Testis (tissue), 3 donors: ENCODE measurements around the gene BRPF1. TPM values are rescaled to one million over a fixed set of nuclear protein-coding genes. Genes with fewer than 3 reads are reported as not detected.
"Not testable (repeated sequence)": the region's sequence is repeated elsewhere in the genome, so short reads cannot be mapped to it uniquely, and the experiment has no call there.

Source experiments
- DNase-seq: peaks from one replicate; pipeline ENCODE4 v3.0.0-alpha.2; 2019
- H3K27ac ChIP-seq, 2 donors: fragments of 200-600 bp; sonication (generic); one replicate each; pipeline ENCODE4 v1.5.1; 2019
- H3K27me3 ChIP-seq: fragments of 200-600 bp; sonication (generic); one replicate; pipeline ENCODE4 v1.5.1; 2019
- H3K36me3 ChIP-seq: fragments of 200-600 bp; sonication (generic); one replicate; pipeline ENCODE4 v1.5.1; 2017; ENCODE audit warnings: low read depth; ENCODE audit errors: missing control alignments
- H3K4me1 ChIP-seq: fragments of 200-600 bp; sonication (generic); one replicate; pipeline ENCODE4 v1.5.1; 2019
- H3K4me3 ChIP-seq, 2 donors: fragments of 200-600 bp; sonication (generic); one replicate each; pipeline ENCODE4 v1.5.1; 2017 to 2019
- H3K9me3 ChIP-seq: fragments of 200-600 bp; sonication (generic); one replicate; pipeline ENCODE4 v1.5.1; 2017
- CTCF ChIP-seq, 3 experiments: fragments of 450-650 bp in 2 of 3; fragments of 200-600 bp in 1 of 3; sonication (generic) in 1 of 3; IDR thresholded peaks; one replicate each; pipeline ENCODE4 v1.5.1; 2016 to 2019; ENCODE audit warnings: antibody characterized with exemption in 3 of 3, mild to moderate bottlenecking in 2 of 3, moderate library complexity in 1 of 3
- POLR2A ChIP-seq: fragments of 450-650 bp; IDR thresholded peaks from one replicate; pipeline ENCODE4 v1.6.1; 2017; ENCODE audit warnings: antibody characterized with exemption, mild to moderate bottlenecking, moderate library complexity
- WGBS, 2 donors: methylation state at CpG; one replicate each; pipeline ENCODE4 v1.1.5; 2018; 5-methylcytosine and 5-hydroxymethylcytosine counted together
- intact Hi-C: fragments of 100-400 bp; cut with DNase I; formaldehyde crosslinking; loops from one replicate; pipeline ENCODE4 v1.15.1; 2023; ENCODE audit warnings: low total_unique reads
- polyA plus RNA-seq: library from polyadenylated mRNA; stranded (reverse); fragments of 350-450 nt; fragmentation: Illumina TruSeq; extraction: RNeasy Lipid Tissue Mini Kit (QIAGEN cat#74804); gene quantifications from one replicate; pipeline ENCODE4 v1.2.3, GENCODE V29; 2014; ENCODE audit warnings: low read depth, low replicate concordance; ENCODE audit not compliant: insufficient read depth
- total RNA-seq, 2 donors: library from RNA; depleted of rRNA; stranded (reverse); fragments of >200 nt; gene quantifications; one replicate each; pipeline ENCODE4 v1.2.3, GENCODE V29; 2016

The BRPF1 gene
- total and polyA plus RNA-seq, 3 donors from 2014 or later = 47.4 to 58.4 (median 55.1) TPM

- H3K27me3 ChIP-seq = no peaks in the 10 kb centered on the region
- no peaks in the 10 kb centered on the region for H3K36me3 ChIP-seq
- H3K4me3 ChIP-seq = peak within 1 kb of the TSS; percentile 71 to 83
- H3K9me3 ChIP-seq = no peaks in the 10 kb centered on the region
- TF ChIP-seq POLR2A = peak; percentile 14
- peak in 1 of 3 experiments; percentile 7 for TF ChIP-seq CTCF (IDR thresholded peaks at IDR 0.05)
- WGBS, 2 donors = 5 to 7% methylated on average over 18 to 27 of the region's 49 CpGs
- peak within 1 kb of the TSS; percentile 91 to 96 for H3K27ac ChIP-seq
- peak; percentile 85 for DNase-seq
- intact Hi-C loops = no loop called here
- H3K4me1 ChIP-seq = peaks cover 32% of the 10 kb centered on the region
These were observed 38.1 kb downstream of the BRPF1 start, which contains the start of gene CAMK1 for GRCh38 chr3:9769426-9770275. Gene CAMK1 (minus strand): TSS chr3:9769947. CDS start chr3:9767749, 2,198 bp downstream.

DNA sequence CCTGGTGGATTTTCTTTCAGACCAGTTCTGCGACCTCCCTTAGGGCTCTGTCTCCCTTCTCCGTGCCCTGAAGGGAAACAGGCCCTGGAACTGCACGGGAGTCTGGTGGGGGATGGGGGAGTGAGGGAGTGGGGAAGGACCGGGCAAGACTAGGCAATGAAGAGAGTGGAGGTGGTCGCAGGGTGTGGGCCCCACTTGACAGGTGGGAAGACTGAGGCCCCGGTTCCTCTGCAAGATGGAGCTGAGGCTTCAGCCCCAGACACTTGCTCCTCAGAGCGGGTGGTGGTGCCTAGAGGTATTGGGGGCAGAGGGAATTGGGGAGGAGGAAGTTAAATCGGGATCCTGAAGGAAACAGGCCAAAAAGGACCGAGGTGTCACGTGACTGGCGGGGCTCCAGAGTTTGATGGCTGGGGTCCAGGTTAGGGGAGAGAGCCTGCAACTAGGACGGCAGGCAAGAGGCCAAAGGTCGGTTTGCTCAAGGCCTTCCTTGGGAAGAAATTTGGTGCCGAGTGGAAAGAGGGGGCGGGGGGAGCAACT lies 38.8 kb downstream of the BRPF1 start:
- no peak for TF ChIP-seq POLR2A
- TF ChIP-seq CTCF (IDR thresholded peaks at IDR 0.05) = no peak
- Histone ChIP-seq H3K9me3 (no peaks in the 10 kb centered on the region), H3K27me3 (no peaks in the 10 kb centered on the region), H3K36me3 (no peaks in the 10 kb centered on the region), H3K27ac (peak overlapping the region; percentile 91 to 96), H3K4me1 (peaks cover 38% of the 10 kb centered on the region), H3K4me3 (peak overlapping the region; percentile 71 to 83)
- DNase-seq = peak; percentile 95
- 4 to 5% methylated on average over 15 of the region's 15 CpGs for WGBS, 2 donors
- intact Hi-C loops = no loop called here

DNA sequence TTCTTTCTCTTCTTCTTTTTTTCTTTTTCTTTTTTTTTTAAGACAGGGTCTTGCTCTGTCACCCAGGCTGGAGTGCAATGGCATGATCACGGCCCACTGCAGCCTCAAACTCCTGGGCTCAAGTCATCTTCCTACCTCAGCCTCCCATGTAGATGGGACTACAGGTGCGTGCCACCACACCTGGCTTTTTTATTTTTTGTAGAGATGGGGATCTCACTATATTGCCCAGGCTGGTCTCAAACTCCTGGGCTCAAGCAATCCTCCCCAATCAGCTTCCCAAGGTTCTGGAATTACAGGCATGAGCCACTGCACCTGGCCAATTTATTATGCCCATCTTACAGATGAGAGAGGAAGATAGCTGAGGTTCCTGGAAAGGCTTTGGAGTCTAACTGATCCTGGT lies 39.5 kb downstream of the BRPF1 start:
- peak overlapping the region; percentile 91 to 96 for H3K27ac ChIP-seq
- H3K36me3 ChIP-seq, H3K9me3 ChIP-seq, DNase-seq, H3K4me3 ChIP-seq, intact Hi-C loops, H3K27me3 ChIP-seq: not testable (repeated sequence)
- 68 to 80% methylated on average over 2 of the region's 2 CpGs for WGBS, 2 donors
- H3K4me1 ChIP-seq = peaks cover 44% of the 10 kb centered on the region

- Histone ChIP-seq H3K27me3 (no peaks in the 10 kb centered on the region), H3K27ac (peak overlapping the region in 1 of 2 donors; percentile 59), H3K9me3 (no peaks in the 10 kb centered on the region), H3K4me1 (peaks cover 43% of the 10 kb centered on the region), H3K4me3 (no peak overlapping the region), H3K36me3 (no peaks in the 10 kb centered on the region)
- intact Hi-C loops = no loop called here
- no peak for DNase-seq
- TF ChIP-seq POLR2A (no peak), CTCF (IDR thresholded peaks at IDR 0.05) (no peak)
- 68 to 75% methylated on average over 5 of the region's 5 CpGs for WGBS, 2 donors
These were observed 45.6 kb downstream of the BRPF1 start for GRCh38 chr3:9776896-9777693.

DNA sequence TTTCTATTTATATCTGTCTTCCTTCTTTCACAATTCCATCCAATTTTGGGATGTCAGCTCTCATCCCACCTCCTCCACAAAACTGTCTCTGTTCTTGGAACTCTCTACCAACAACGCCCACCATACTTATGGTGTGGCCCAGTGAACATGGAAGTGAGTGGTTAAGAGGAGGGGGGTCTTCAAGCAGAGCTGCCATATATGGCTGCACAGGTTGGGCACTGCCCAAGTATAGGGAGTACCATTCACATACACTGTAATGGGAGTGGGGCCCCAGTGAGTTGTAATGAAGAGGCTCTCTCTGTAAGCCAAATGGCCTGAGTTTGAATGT lies 46.1 kb downstream of the BRPF1 start:
- Histone ChIP-seq H3K27ac (peak overlapping the region in 1 of 2 donors; percentile 59), H3K27me3 (no peaks in the 10 kb centered on the region), H3K9me3 (no peaks in the 10 kb centered on the region), H3K4me1 (peaks cover 43% of the 10 kb centered on the region), H3K4me3 (no peak overlapping the region), H3K36me3 (no peaks in the 10 kb centered on the region)
- WGBS, 2 donors = 83% methylated on average over 1 of the region's 1 CpG
- TF ChIP-seq POLR2A (no peak), CTCF (IDR thresholded peaks at IDR 0.05) (no peak)
- intact Hi-C loops = no loop called here
- DNase-seq = no peak
